Fibroblast of lung (primary cell): Measurements from ENCODE around the gene RBM33. TPM values are rescaled to one million over a fixed set of nuclear protein-coding genes. Genes with fewer than 3 reads are reported as not detected.

Experiments used
- DNase-seq, 2 donors: peaks; one replicate each; pipeline versions ENCODE4 v3.0.0 to v3.0.0-alpha.2; 2010; ENCODE audit warnings: low read depth in 2 of 2
- H2AFZ ChIP-seq: 2 replicates; pipeline ENCODE4 v1.5.1; 2012; ENCODE audit warnings: low read length, control low read depth, inconsistent platforms
- H3K27ac ChIP-seq: 2 replicates; pipeline ENCODE4 v1.5.1; 2011; ENCODE audit warnings: low read length, control low read depth; ENCODE audit not compliant: insufficient read depth
- H3K27me3 ChIP-seq: 2 replicates; pipeline ENCODE4 v1.5.1; 2011; ENCODE audit warnings: mild to moderate bottlenecking, low read length; ENCODE audit not compliant: control insufficient read depth, insufficient read depth
- H3K36me3 ChIP-seq: 2 replicates; pipeline ENCODE4 v1.5.1; 2011; ENCODE audit warnings: low read length; ENCODE audit not compliant: control insufficient read depth, insufficient read depth
- H3K4me1 ChIP-seq: 2 replicates; pipeline ENCODE4 v1.5.1; 2011; ENCODE audit warnings: low read length; ENCODE audit not compliant: control insufficient read depth, insufficient read depth; ENCODE audit errors: extremely low read depth
- H3K4me2 ChIP-seq: 2 replicates; pipeline ENCODE4 v1.5.1; 2011; ENCODE audit warnings: low read length, control low read depth; ENCODE audit not compliant: insufficient read depth; ENCODE audit errors: extremely low read depth
- H3K4me3 ChIP-seq, 4 experiments: fragments of 200-600 bp in 1 of 4; sonication (generic) in 1 of 4; replicated peaks in 1 of 4; 2 replicates each; pipeline ENCODE4 v1.5.1; 2011 to 2016; ENCODE audit warnings: low read length in 4 of 4, low read depth in 3 of 4, mild to moderate bottlenecking in 3 of 4, control low read depth in 2 of 4, inconsistent platforms in 1 of 4, mixed read lengths in 1 of 4; ENCODE audit not compliant: insufficient read depth in 1 of 4; ENCODE audit errors: control extremely low read depth in 1 of 4
- H3K79me2 ChIP-seq: 2 replicates; pipeline ENCODE4 v1.5.1; 2012; ENCODE audit warnings: mild to moderate bottlenecking, low read length, inconsistent platforms; ENCODE audit not compliant: control insufficient read depth, insufficient read depth
- H3K9ac ChIP-seq: 2 replicates; pipeline ENCODE4 v1.5.1; 2011; ENCODE audit warnings: mild to moderate bottlenecking, low read length, control low read depth; ENCODE audit not compliant: insufficient read depth
- H3K9me3 ChIP-seq: 2 replicates; pipeline ENCODE4 v1.5.1; 2012; ENCODE audit warnings: low read depth, low read length; ENCODE audit not compliant: control insufficient read depth, insufficient read depth
- H4K20me1 ChIP-seq: 2 replicates; pipeline ENCODE4 v1.5.1; 2011; ENCODE audit warnings: low read length; ENCODE audit not compliant: control insufficient read depth, insufficient read depth; ENCODE audit errors: extremely low read depth
- CTCF ChIP-seq, 2 donors: IDR thresholded peaks in 1 of 2; conservative IDR thresholded peaks in 1 of 2; 1 replicate in 1 of 2; 2 replicates in 1 of 2; pipeline ENCODE4 v1.5.1; 2011 to 2012; ENCODE audit warnings: low read length in 2 of 2, control low read depth in 1 of 2, inconsistent platforms in 1 of 2, low read depth in 1 of 2, mild to moderate bottlenecking in 1 of 2
- EZH2 ChIP-seq: IDR thresholded peaks from 2 replicates; pipeline ENCODE4 v1.5.1; 2012; ENCODE audit warnings: low read length, control low read depth, mild to moderate bottlenecking; ENCODE audit errors: missing control alignments
- polyA plus RNA-seq, 2 donors: library from polyadenylated mRNA; depleted of rRNA in 1 of 2; stranded (reverse) in 1 of 2; unstranded in 1 of 2; fragments of >200 nt; gene quantifications; 2 replicates each; pipeline ENCODE4 v1.2.1, GENCODE V29; 2011 to 2012; ENCODE audit warnings: missing spikeins in 1 of 2
- total RNA-seq: library from RNA; depleted of rRNA; stranded (reverse); fragments of >200 nt; gene quantifications from 2 replicates; pipeline ENCODE4 v1.2.1, GENCODE V29; 2014

The RBM33 gene
- total and polyA plus RNA-seq, 2 donors (not counting 1 experiment from before 2014, with no cell fraction given) = 6.9 to 33.2 TPM

DNA sequence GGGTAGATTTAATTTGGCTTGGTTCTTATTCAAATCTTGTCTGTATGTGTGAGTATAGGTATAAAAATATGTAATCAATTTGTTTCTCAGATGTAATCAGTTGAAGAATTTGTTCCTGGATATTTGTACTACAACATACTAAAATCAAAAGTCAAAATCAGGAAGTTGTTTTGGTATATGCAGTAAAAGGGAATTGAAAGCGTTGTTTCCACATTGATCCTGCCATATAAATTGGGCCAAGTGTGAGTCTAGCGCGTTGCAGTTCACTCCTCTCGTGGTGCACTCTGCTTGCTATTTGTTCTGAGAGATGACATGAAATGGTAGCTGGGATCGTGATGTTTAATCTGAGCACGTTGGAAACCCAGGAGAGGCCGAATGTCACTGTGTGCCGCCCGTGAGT, 111.9 kb downstream of the RBM33 start:
- no peaks in the 10 kb centered on the region for H4K20me1 ChIP-seq

GRCh38 chr7:155758348-155758747, 113.9 kb downstream of the RBM33 start:
- TF ChIP-seq EZH2 (no peak), CTCF (conservative IDR thresholded peaks at IDR 0.05 in 1 of 2, IDR thresholded peaks at IDR 0.05 in 1 of 2; ENCODE audit: low read depth in 1 of 2, low read length in 2 of 2) (no peak)
- H3K27me3 ChIP-seq = no peaks in the 10 kb centered on the region
- no peaks in the 10 kb centered on the region for H3K36me3 ChIP-seq
- no peak overlapping the region for H3K9ac ChIP-seq
- H3K4me3 ChIP-seq = no peak overlapping the region
- H3K27ac ChIP-seq = no peak overlapping the region
- no peaks in the 10 kb centered on the region for H3K4me1 ChIP-seq
- H3K4me2 ChIP-seq = no peak overlapping the region
- H3K79me2 ChIP-seq = peaks cover 37% of the 10 kb centered on the region
- H2AFZ ChIP-seq = no peak overlapping the region
- DNase-seq = no peak
- no peaks in the 10 kb centered on the region for H3K9me3 ChIP-seq
- H4K20me1 ChIP-seq = no peaks in the 10 kb centered on the region

More for the DNA sequence above, 111.9 kb downstream of the RBM33 start:
- no peak for DNase-seq
- no peak for TF ChIP-seq CTCF (conservative IDR thresholded peaks at IDR 0.05 in 1 of 2, IDR thresholded peaks at IDR 0.05 in 1 of 2; ENCODE audit: low read depth in 1 of 2, low read length in 2 of 2)
- no peak for TF ChIP-seq EZH2
- H3K4me3 ChIP-seq = no peak overlapping the region
- H3K4me2 ChIP-seq = no peak overlapping the region
- H3K27me3 ChIP-seq = no peaks in the 10 kb centered on the region
- H2AFZ ChIP-seq = no peak overlapping the region
- H3K79me2 ChIP-seq = peaks cover 36% of the 10 kb centered on the region
- no peak overlapping the region for H3K9ac ChIP-seq
- no peaks in the 10 kb centered on the region for H3K9me3 ChIP-seq
- no peaks in the 10 kb centered on the region for H3K36me3 ChIP-seq
- no peak overlapping the region for H3K27ac ChIP-seq
- H3K4me1 ChIP-seq = no peaks in the 10 kb centered on the region

DNA sequence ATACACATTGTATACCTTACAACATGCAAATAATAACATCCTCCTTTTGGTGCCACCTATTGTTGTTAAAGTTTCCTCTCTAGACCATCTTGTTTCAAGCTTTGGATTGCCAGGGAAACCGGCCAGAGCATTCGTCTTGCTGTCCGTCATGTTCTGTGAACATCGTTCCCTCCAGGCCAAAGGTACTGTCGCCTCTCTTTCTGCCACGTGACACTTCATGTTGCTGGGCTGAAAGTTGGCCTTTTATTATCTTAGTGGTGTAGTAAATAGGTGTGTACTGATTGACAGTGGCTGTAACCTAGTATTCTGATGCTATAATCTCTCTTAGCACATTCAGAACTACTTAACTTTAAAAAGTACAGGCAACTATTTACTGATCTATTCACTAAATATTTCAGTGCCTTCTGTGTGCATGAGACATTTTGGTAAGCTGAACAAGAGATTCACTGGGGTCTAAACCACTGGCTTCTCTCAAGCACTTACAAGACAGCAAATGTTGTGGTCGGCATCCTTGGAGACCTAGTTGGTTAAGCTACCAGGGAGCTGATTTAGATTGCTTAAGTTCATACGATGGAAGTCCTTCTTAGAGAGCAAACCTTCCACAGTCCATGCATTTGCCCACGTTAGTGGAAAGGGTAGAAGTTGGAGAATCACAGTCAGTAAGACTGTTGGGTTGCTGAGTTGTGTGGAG, 115.4 kb downstream of the RBM33 start:
- Histone ChIP-seq H3K27ac (no peak overlapping the region), H3K27me3 (no peaks in the 10 kb centered on the region), H3K79me2 (peaks cover 28% of the 10 kb centered on the region), H2AFZ (no peak overlapping the region), H3K4me3 (no peak overlapping the region), H3K36me3 (no peaks in the 10 kb centered on the region), H3K4me2 (no peak overlapping the region), H3K4me1 (no peaks in the 10 kb centered on the region), H3K9ac (no peak overlapping the region), H4K20me1 (no peaks in the 10 kb centered on the region), H3K9me3 (no peaks in the 10 kb centered on the region)
- TF ChIP-seq CTCF (conservative IDR thresholded peaks at IDR 0.05 in 1 of 2, IDR thresholded peaks at IDR 0.05 in 1 of 2; ENCODE audit: low read depth in 1 of 2, low read length in 2 of 2) (no peak), EZH2 (no peak)
- no peak for DNase-seq
